ENCODE measurements around the gene FREM2.

FREM2 gene

GRCh38 chr13:38821770-38822551 is 135.1 kb downstream of the FREM2 start:
- peak; percentile 20 for DNase-seq (ENCODE audit: low spot score)
- no peak for FAIRE-seq

DNA sequence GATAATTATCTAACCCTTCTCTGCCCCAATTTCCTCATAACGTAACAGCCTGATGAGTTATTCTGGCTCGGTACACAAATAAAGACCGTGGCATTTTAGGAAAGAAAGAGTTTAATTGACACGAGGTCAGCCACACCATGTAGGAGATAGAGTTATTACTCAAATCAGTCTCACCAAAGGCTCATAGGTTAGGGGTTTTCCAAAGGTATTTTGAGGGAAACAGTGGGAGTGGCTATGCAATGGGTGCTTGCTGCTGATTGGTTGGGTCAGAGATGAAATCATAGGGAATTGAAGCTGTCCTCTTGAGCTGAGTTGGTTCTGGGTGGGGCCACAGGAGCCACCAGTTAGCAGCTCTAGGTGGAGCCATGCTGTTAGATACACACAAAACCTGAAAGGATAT is 137.5 kb downstream of the FREM2 start:
- DNase-seq (ENCODE audit: low spot score) (no peak), FAIRE-seq (no peak)

- DNase-seq (ENCODE audit: low spot score) (no peak), FAIRE-seq (no peak)
Measured at GRCh38 chr13:38826182-38826813, 139.4 kb downstream of the FREM2 start.

DNA sequence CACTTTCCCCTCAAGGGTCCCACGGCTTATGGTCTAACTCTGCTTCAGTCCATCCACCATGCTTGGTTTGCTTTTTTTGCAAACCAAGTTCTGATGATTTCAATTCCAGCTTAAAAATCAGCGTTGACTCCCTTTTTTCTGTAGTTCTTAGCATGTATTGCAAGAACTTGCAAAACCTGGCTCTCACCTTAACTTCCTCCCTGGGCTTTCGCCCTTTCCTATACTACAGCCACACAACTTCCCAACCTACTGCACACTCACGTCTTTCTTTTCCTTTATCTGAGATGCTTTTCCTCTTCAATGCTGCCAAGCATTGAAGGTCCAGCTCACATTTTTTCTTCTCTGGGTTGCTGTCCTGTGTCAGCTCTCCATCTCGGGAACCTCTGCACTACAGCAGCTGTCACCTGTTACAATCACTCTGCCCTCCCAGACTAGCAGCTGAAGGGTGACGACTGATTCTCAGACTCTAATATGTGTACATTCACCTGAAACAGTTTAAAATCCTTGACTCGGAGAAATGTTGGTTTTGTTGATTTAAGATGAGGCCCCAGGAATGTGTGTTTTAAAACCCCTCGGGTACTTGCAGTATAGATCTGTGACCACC is 143.7 kb downstream of the FREM2 start:
- DNase-seq (ENCODE audit: low spot score), result no peak
- FAIRE-seq, result no peak

GRCh38 chr13:38844581-38844980 is 157.7 kb downstream of the FREM2 start:
- no peak for FAIRE-seq
- no peak for DNase-seq (ENCODE audit: low spot score)

- FAIRE-seq, result no peak
- no peak for DNase-seq (ENCODE audit: low spot score)
Measured at GRCh38 chr13:38848360-38848759, 161.5 kb downstream of the FREM2 start.

- FAIRE-seq (no peak), DNase-seq (ENCODE audit: low spot score) (peak; percentile 29)
Measured at GRCh38 chr13:38849315-38849714, 162.4 kb downstream of the FREM2 start.

- DNase-seq (ENCODE audit: low spot score) (no peak), FAIRE-seq (no peak)
Measured at GRCh38 chr13:38850868-38851626, 164.2 kb downstream of the FREM2 start.

DNA sequence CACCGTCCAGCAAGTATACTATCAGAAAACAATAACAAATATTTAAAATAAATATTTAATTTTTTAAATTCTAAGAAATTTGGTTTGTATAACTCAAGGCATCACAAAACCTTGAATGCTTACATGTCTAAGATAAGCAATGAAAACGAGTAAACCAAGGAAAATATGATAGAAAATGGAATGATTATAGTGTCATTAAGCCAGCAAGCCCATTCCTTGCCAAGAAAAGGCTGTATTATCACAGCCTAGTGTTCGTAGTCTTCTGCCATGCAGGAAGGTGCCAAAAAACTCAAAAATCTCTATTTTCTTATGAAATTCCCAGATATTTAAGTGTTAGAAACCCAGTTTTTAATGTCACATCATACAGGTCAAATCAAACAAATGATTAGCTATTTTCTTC is 167.3 kb downstream of the FREM2 start:
- FAIRE-seq (no peak), DNase-seq (ENCODE audit: low spot score) (no peak)

- DNase-seq (ENCODE audit: low spot score) (no peak), FAIRE-seq (no peak)
Measured at GRCh38 chr13:38856065-38856464, 169.2 kb downstream of the FREM2 start.

- FAIRE-seq (no peak), DNase-seq (ENCODE audit: low spot score) (no peak)
Measured at GRCh38 chr13:38862443-38862842, 175.6 kb downstream of the FREM2 start.

- DNase-seq (ENCODE audit: low spot score), result no peak
- FAIRE-seq, result no peak
Measured at GRCh38 chr13:38863536-38863935, 176.7 kb downstream of the FREM2 start.

DNA sequence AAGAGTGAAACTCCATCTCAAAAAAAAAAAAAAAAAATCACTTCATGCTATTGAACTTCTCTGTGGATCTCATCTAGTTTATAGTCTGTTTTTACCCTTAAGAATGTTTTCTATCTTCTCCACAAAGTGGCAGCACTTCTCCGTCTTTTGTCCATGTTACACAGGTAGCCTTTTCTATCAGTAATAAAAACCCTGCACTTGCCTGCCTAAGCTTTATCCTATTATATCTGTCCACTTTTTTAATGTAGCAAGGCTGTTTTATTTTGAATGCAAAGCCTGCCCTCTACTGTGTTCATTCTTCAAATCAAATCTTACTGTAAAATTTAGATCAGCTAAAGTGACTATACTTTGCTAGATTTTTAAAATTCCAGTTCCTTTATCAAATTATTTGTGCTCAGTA is 179.8 kb downstream of the FREM2 start:
- no peak for DNase-seq (ENCODE audit: low spot score)
- no peak for FAIRE-seq

DNA sequence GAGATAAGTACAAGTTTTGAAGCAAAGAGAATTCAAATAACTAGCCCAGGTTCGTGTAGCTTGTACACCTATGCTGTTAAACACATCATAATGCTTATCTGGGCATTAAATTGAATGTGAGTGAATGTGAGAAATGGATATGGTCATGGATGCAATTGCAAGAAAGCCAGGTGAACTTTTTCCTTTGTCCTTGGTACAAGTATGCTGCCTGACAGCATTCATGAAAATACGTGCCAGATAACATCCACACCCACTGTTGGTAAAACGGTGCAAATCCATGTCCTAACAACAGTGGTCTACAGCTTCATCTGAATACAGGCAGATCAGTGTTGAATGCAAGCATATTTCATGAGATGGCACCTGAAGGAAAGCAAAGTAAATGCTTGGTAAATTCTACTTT is 181.5 kb downstream of the FREM2 start:
- no peak for FAIRE-seq
- DNase-seq (ENCODE audit: low spot score), result no peak

DNA sequence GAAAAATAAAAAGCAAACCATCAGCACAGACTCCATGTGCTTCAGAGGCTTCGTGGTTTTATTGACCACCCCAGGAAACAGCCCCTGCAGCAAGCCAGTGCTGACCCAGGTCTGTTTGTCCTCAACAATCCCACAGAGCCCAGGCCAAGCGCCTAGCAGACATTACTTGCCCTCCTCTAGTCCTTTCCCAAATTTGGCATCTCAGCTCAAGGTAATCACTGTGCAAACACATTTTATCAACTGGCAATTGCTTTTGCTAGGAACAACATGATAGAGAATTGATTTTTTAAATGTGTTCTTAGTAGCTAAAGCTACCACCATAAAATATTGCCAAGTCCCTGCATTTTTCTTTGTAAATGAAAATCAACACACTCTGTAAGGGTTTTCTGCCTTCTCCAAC is 182.0 kb downstream of the FREM2 start:
- DNase-seq (ENCODE audit: low spot score), result no peak
- no peak for FAIRE-seq

GRCh38 chr13:38871275-38871674 is 184.4 kb downstream of the FREM2 start:
- DNase-seq (ENCODE audit: low spot score), result no peak

DNA sequence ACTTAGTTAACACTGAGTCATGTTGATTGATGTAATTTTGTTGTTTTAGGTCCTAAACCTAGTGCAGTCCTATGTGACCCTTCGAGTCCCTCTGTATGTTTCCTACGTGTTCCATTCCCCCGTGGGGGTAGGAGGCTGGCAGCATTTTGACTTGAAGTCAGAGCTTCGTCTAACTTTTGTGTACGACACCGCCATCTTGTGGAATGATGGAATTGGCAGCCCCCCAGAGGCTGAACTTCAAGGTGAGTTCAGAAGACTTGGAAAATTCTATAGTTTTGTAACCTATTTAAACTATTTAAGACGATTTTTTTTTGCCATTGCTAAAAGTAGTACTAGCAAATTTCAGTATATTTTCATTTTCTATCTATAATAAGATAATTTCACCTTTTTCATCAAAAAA is 185.8 kb downstream of the FREM2 start:
- no peak for FAIRE-seq

More at GRCh38 chr13:38871275-38871674, 184.4 kb downstream of the FREM2 start:
- no peak for FAIRE-seq

DNA sequence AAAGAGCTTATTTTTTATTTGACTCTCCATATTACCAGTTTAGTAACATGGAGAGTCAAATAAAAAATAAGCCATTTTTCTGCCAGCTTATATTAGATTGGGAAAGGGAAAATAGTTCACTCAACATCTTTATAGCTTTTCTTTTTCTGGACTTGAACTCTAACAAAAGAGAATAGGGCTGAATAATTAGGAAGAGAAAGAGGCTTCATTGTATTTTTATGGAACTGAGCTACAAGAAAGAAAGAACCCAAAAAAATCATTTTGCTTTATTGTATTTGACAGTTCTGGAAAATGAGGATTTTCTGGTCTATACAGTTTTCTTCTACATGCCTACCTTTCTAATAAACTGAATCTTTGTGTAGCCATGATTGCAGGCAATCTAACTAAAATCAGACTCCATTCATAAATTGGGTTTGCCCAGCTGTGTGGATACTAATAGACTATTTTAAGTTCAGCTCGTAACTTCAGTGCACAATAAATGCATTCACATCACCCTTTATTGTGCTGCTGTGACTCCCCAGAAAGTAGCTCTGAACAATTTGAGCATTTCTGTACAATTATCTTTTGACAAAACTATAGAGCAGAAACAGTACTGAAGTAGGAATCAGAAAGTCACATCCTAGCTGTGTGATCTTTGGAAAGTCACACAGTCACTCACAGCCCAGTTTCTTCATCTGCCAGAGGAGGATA is 188.5 kb downstream of the FREM2 start:
- DNase-seq (ENCODE audit: low spot score) (no peak), FAIRE-seq (no peak)

More for the DNA sequence above, 185.8 kb downstream of the FREM2 start:
- peak; percentile 40 for DNase-seq (ENCODE audit: low spot score)

GRCh38 chr13:38879278-38879677 is 192.4 kb downstream of the FREM2 start:
- DNase-seq (ENCODE audit: low spot score) (no peak), FAIRE-seq (no peak)

GRCh38 chr13:38879786-38880185 is 192.9 kb downstream of the FREM2 start:
- DNase-seq (ENCODE audit: low spot score) (no peak), FAIRE-seq (no peak)

GRCh38 chr13:38880397-38880796 is 193.5 kb downstream of the FREM2 start:
- FAIRE-seq, result no peak
- no peak for DNase-seq (ENCODE audit: low spot score)
